UCSD-AML1 (cell line): ENCODE measurements around the gene RAB26.
"Not testable (repeated sequence)": the region's sequence is repeated elsewhere in the genome, so short reads cannot be mapped to it uniquely, and the experiment has no call there.

ENCODE experiments used
- DNase-seq: peaks from one replicate; lab custom pipeline; 2025; ENCODE audit not compliant: unreplicated experiment; lab: John Stamatoyannopoulos, UW

RAB26 gene

GRCh38 chr16:2195322-2196161, 47.1 kb downstream of the RAB26 start:
- DNase-seq = no peak

DNA sequence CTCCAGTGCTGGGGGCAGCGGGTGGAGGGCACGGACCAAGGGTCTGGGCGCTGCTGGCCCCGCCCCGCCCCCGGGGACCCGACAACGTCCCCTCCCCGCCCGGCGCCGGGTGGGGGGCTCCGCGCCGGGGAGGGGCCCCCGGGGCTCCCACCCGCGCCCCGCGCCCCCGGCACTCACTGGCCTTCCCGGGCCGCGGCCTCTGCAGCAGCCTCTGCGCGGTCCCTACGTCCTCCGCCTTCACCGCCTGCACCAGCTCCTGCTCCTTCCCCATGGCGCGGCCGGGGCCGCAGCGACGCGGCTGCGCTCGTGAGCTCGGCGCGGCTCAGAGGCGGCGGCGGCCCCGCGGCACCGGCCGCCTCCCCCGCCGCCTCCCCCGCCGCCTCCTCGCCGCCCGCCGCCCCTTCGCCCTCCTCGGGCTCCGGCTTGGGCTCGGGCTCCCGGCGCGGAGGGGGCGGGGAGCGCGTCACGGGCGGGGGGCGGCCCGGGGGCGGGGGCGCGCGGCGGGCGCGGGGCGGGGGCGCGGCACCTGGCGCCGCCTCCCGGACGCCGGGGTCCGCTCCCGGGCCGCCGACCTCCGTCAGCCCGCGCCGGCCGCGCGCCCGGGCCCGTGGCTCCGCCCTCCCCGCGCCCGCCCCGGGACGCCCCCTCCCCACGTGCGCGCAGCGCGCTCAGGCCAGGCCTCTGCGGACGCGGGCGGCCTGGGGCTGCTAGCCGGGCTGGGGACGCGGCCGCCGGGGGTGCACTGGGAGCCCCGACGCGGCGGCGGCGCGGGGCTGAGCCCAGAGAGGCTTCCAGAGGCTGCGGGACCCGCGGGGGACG, 47.9 kb downstream of the RAB26 start, which contains the start of gene CASKIN1:
Gene CASKIN1 (minus strand): TSS at position 444 of the 819 bp plus-strand sequence. CDS start 173 bp downstream, at position 271.
- peak; percentile 28 for DNase-seq

GRCh38 chr16:2196981-2197511, 48.6 kb downstream of the RAB26 start:
- DNase-seq = no peak

GRCh38 chr16:2197765-2198164, 49.3 kb downstream of the RAB26 start:
- DNase-seq = no peak

- DNase-seq = no peak
Measured at GRCh38 chr16:2198283-2198682, 49.9 kb downstream of the RAB26 start.

DNA sequence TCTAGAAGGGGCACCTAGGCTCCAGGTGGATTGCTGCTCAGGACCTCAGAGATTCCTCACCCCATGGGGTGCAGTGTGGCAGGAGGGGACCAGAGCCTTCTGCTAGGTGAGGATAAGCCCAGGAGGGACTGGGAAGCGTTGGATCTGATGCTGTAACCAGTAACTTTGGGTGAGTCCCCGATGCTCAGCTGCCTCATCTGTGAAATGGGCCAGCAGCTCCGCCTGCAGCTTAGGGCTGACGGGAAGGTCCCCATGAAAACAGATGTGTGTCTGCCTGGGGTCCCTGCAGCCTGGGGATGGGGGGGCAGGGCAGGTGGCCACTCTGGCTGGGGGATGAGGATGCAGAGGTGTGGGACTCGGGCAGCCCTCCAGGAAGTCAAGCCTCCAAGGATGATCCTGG, 50.7 kb downstream of the RAB26 start:
- no peak for DNase-seq

- DNase-seq = no peak
Measured at GRCh38 chr16:2199621-2200139, 51.3 kb downstream of the RAB26 start.

GRCh38 chr16:2200313-2200712, 51.9 kb downstream of the RAB26 start:
- DNase-seq = no peak

DNA sequence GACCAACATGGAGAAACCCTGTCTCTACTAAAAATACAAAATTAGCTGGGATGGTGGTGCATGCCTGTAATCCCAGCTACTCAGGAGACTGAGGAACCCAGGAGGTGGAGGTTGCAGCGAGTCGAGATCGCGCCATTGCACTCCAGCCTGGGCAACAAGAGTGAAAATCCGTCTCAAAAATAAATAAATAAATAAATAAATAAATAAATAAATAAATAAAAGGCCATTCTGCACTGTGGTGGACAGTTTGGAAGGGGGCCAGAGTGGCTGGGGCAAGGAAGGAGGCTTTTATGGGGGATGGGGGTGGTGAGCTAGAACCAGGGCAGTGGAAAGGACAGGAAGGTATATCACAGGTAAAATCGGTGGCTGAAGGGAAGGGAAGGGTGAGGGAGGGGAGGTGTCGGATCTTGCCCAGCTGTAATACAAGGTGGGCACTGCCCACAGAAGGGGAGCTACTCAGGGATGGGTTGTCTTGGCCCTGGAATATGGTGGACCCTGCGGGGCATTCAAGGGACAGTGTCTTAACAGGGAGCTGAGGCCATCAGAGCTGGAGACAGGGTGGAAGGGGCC, 54.8 kb downstream of the RAB26 start:
- not testable (repeated sequence) for DNase-seq
